Panc1 (cell line): ENCODE data around the gene LIPJ. TPM values are rescaled to one million over a fixed set of nuclear protein-coding genes. Genes with fewer than 3 reads are reported as not detected.

ENCODE experiments used
- ATAC-seq: fragments of 200-7000 bp; cut with Tn5 transposase; 2 replicates; pipeline ENCODE4 v1.9.1; 2020; ENCODE audit warnings: mild to moderate bottlenecking, moderate library complexity
- BruUV-seq: library from RNA; stranded (reverse); fragments of 400-500 nt; replicated peaks from 2 replicates; lab custom pipeline; 2021; lab: Mats Ljungman, UMichigan
- CTCF ChIA-PET: fragments of 300-600 bp; sonication (Branson Sonifier 250); formaldehyde crosslinking; loops from one replicate; lab custom pipeline; 2022; ENCODE audit warnings: antibody characterized with exemption; lab: Charles Lee
- POLR2A ChIA-PET: fragments of 300-600 bp; sonication (Branson Sonifier 250); formaldehyde crosslinking; loops from one replicate; lab custom pipeline; 2022; ENCODE audit warnings: antibody characterized with exemption; lab: Charles Lee
- DNase-seq: peaks from one replicate; pipeline ENCODE4 v3.0.0-alpha.2; 2010; ENCODE audit warnings: low read depth, low spot score
- H3K27ac ChIP-seq: 2 replicates; pipeline ENCODE4 v1.5.1; 2011; ENCODE audit warnings: mild to moderate bottlenecking, low read length, inconsistent platforms
- H3K27me3 ChIP-seq: fragments of 200-500 bp; sonication (Bioruptor generic); 2 replicates; pipeline ENCODE4 v1.6.0; 2014; ENCODE audit warnings: low read length, inconsistent platforms; ENCODE audit not compliant: control insufficient read depth, insufficient read depth
- H3K36me3 ChIP-seq: fragments of 200-500 bp; sonication (Bioruptor generic); 2 replicates; pipeline ENCODE4 v1.5.1; 2014; ENCODE audit warnings: inconsistent platforms, mild to moderate bottlenecking, low read length, moderate library complexity; ENCODE audit not compliant: control insufficient read depth, insufficient read depth
- H3K4me1 ChIP-seq: 2 replicates; pipeline ENCODE4 v1.5.1; 2011; ENCODE audit warnings: inconsistent platforms, mild to moderate bottlenecking, low read length, moderate library complexity; ENCODE audit not compliant: control insufficient read depth, insufficient read depth
- H3K4me3 ChIP-seq, 2 experiments: 2 replicates each; pipeline ENCODE4 v1.5.1; 2011 to 2012; ENCODE audit warnings: low read depth in 2 of 2, low read length in 2 of 2, mild to moderate bottlenecking in 2 of 2, inconsistent platforms in 1 of 2, moderate library complexity in 1 of 2
- H3K9me3 ChIP-seq: fragments of 200-500 bp; sonication (Bioruptor generic); 2 replicates; pipeline ENCODE4 v1.5.1; 2014; ENCODE audit warnings: low read depth, mild to moderate bottlenecking, inconsistent platforms, low read length, moderate library complexity; ENCODE audit not compliant: control insufficient read depth, insufficient read depth
- CTCF ChIP-seq: fragments of 450-650 bp; IDR thresholded peaks from 2 replicates; pipeline ENCODE4 v1.5.1; 2017; ENCODE audit warnings: mild to moderate bottlenecking
- POLR2AphosphoS5 ChIP-seq: IDR thresholded peaks from 2 replicates; pipeline ENCODE4 v1.6.1; 2012; ENCODE audit warnings: mild to moderate bottlenecking, low read depth, low read length, moderate library complexity
- REST ChIP-seq, 2 experiments: IDR thresholded peaks; 2 replicates each; pipeline ENCODE4 v1.6.1; 2011 to 2012; ENCODE audit warnings: low read depth in 2 of 2, control low read depth in 1 of 2, low read length in 1 of 2, mild to moderate bottlenecking in 1 of 2, moderate library complexity in 1 of 2; ENCODE audit not compliant: insufficient read depth in 1 of 2
- SIN3A ChIP-seq: IDR thresholded peaks from 2 replicates; pipeline ENCODE4 v1.6.1; 2012; ENCODE audit warnings: low read depth, mild to moderate bottlenecking, low read length, moderate library complexity, borderline replicate concordance; ENCODE audit not compliant: insufficient read depth
- TCF7L2 ChIP-seq: IDR thresholded peaks from 2 replicates; pipeline ENCODE4 v1.6.1; 2011; ENCODE audit warnings: mild to moderate bottlenecking, low read depth, low read length, inconsistent platforms
- in situ Hi-C: cut with HindIII; loops from 2 replicates; pipeline ENCODE4 v1.10.0; 2016; ENCODE audit warnings: low sequenced_read_pairs, low pct_unique_long_range_greater_than_20kb
- intact Hi-C: fragments of 100-400 bp; cut with micrococcal nuclease; formaldehyde crosslinking; loops from one replicate; pipeline ENCODE4 v1.10.0; 2022; ENCODE audit not compliant: unreplicated experiment
- total RNA-seq: library from RNA; stranded (reverse); gene quantifications from one replicate; pipeline ENCODE4 v1.2.1, GENCODE V29; 2021; ENCODE audit not compliant: unreplicated experiment

The LIPJ gene
- total RNA-seq, 1 experiment from 2014 or later, result not detected

- no TSS peak for BruUV-seq
- no peaks in the 10 kb centered on the region for H3K4me1 ChIP-seq
- CTCF ChIA-PET, result no interaction called here
- intact Hi-C loops (no loop called here), in situ Hi-C loops (no loop called here)
- no peaks in the 10 kb centered on the region for H3K36me3 ChIP-seq
- DNase-seq (no peak), ATAC-seq (no peak)
- no peaks in the 10 kb centered on the region for H3K9me3 ChIP-seq
- TF ChIP-seq REST (IDR thresholded peaks at IDR 0.05; ENCODE audit: insufficient read depth in 1 of 2, low read depth in 2 of 2, low read length in 1 of 2) (no peak), TCF7L2 (no peak), CTCF (no peak), SIN3A (no peak), POLR2AphosphoS5 (no peak)
- POLR2A ChIA-PET, result no interaction called here
- no peak overlapping the region for H3K27ac ChIP-seq
- H3K4me3 ChIP-seq, result no peak overlapping the region
- no peaks in the 10 kb centered on the region for H3K27me3 ChIP-seq
Measured at GRCh38 chr10:88608052-88608732, 21.6 kb downstream of the LIPJ start.

GRCh38 chr10:88608780-88609179, 22.2 kb downstream of the LIPJ start:
- no peak overlapping the region for H3K4me3 ChIP-seq
- H3K36me3 ChIP-seq, result no peaks in the 10 kb centered on the region
- H3K27me3 ChIP-seq, result no peaks in the 10 kb centered on the region
- ATAC-seq (no peak), DNase-seq (no peak)
- TF ChIP-seq CTCF, result no peak
- TF ChIP-seq REST (IDR thresholded peaks at IDR 0.05; ENCODE audit: insufficient read depth in 1 of 2, low read depth in 2 of 2, low read length in 1 of 2), result no peak
- TF ChIP-seq SIN3A, result no peak
- no peak for TF ChIP-seq POLR2AphosphoS5
- TF ChIP-seq TCF7L2, result no peak
- no peaks in the 10 kb centered on the region for H3K4me1 ChIP-seq
- in situ Hi-C loops (no loop called here), intact Hi-C loops (no loop called here)
- BruUV-seq, result no TSS peak
- ChIA-PET CTCF (no interaction called here), POLR2A (no interaction called here)
- no peak overlapping the region for H3K27ac ChIP-seq
- H3K9me3 ChIP-seq, result no peaks in the 10 kb centered on the region
